Posterior vena cava (tissue), 2 donors: ENCODE data around the gene GPX4. TPM values are rescaled to one million over a fixed set of nuclear protein-coding genes. Genes with fewer than 3 reads are reported as not detected.
"Not testable (repeated sequence)": the region's sequence is repeated elsewhere in the genome, so short reads cannot be mapped to it uniquely, and the experiment has no call there.

Source experiments
- DNase-seq: peaks from one replicate; pipeline ENCODE4 v3.0.0-alpha.2; 2020; ENCODE audit warnings: low spot score
- intact Hi-C, 2 donors: fragments of 100-400 bp; cut with DNase I; formaldehyde crosslinking; loops; one replicate each; pipeline versions ENCODE4 v1.14.1 to v1.14.2; 2022 to 2023
- total RNA-seq, 2 donors: library from RNA; stranded (reverse); fragmentation: NEBNext Ultra II Directional; extraction: Animal tissue kit (Norgen Biotek cat#: 25700); gene quantifications; one replicate each; pipeline ENCODE4 v1.2.1, GENCODE V29; 2021
- donor health status: DM: yes; HTN: yes; CAD: no.
- donor health status: DM: yes; HTN: yes; CAD: no.

The GPX4 gene
- total RNA-seq, 2 donors from 2014 or later, result 176 to 193 TPM

- intact Hi-C loops, result no loop called here
- peak; percentile 80 for DNase-seq
These were observed 5.3 kb downstream of the GPX4 start for GRCh38 chr19:1109032-1109551.

GRCh38 chr19:1109697-1110671 lies 6.2 kb downstream of the GPX4 start:
- peak; percentile 82 for DNase-seq
- intact Hi-C loops, result loop anchor here (5.0 kb wide), 1 partner anchor 82 kb away; no protein-coding TSS in a partner anchor

- peak; percentile 82 for DNase-seq
- intact Hi-C loops, result loop anchor here (5.0 kb wide), 1 partner anchor 81 kb away; no protein-coding TSS in a partner anchor
These were observed 7.2 kb downstream of the GPX4 start for GRCh38 chr19:1110809-1111640.

DNA sequence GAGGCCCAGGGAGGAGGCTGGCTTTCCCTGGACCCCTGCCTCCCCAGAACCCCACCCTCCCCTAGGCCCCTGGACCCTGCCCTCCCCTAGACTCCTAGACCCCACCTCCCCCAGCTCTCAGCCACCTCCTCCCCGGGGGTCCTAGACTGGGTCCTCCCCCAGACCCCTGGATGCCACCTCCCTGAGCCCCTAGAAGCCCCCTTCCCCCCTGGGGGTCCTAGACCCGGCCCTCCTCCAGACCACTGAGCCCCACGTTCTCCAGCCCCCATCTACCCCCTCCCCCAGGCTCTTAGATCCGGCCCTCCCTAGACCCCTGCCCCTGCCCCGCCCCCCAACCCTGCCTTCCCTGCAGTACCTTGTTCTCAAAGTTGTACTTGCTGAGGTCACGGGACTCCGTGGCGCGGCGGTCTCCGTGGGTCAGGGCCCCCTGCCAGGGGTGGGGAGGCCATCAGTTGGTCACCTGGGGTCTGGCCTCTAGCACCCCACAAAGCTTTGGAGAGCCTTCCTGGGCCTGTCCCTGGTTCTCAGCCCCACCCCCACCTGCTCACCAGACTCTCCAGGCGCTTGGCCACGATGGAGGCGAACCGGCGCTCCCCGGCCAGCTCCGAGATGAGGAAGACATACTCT lies 8.0 kb downstream of the GPX4 start:
- intact Hi-C loops, result loop anchor here (5.0 kb wide), 1 partner anchor 81 kb away; no protein-coding TSS in a partner anchor
- peak; percentile 81 for DNase-seq

GRCh38 chr19:1112268-1113029 lies 8.7 kb downstream of the GPX4 start:
- peak; percentile 86 for DNase-seq
- intact Hi-C loops, result loop anchor here (5.0 kb wide), 1 partner anchor 80 kb away; no protein-coding TSS in a partner anchor

DNA sequence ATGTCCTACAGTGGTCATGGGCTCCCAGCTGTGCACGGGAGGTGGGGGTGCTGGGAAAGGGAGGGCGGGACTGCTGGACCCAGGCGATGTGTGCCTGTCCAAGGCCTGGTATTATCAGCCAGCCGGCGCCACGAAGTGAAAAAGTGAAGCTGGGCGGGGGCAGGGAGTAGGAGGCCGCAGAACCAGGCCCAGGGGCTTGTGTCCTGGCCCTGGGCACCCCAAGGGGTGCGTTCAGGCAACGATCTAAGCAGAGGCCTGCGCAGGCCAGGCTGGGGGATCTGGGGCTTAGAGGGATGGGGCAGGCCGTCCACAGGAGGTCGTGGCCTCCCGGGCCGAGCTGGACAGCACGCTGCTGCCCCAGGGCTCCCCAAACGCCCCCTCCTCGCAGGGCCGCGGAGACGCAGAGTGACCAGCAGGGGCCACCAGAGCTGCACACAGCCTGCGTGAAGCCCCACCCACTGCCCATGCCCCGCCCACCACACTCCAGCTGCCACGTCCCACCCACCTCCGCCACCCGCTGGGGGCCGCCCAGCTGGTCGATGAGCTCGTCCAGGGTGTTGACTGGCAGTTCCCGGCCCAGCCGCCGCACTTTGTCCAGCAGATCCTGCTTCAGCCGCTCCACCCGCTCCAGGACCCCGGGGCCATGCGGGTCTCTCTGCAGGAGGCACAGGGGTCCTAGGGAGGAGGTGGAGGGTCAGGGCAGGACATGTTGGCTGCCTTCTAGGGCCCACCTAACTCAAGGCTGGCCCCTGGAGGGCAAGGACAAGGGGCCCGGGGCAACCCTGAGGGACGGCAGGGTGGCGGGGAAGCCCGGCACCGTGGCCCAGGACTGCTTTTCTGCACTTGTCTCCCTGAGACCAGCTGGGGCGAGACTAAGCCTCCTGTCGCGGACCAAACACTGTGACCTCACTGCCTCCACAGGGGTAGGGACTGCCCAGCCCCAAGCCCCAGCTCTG lies 9.5 kb downstream of the GPX4 start:
- intact Hi-C loops, result loop anchor here (5.0 kb wide), 1 partner anchor 79 kb away; no protein-coding TSS in a partner anchor
- DNase-seq, result peak; percentile 98

GRCh38 chr19:1113986-1114483 lies 10.2 kb downstream of the GPX4 start:
- peak; percentile 85 for DNase-seq
- intact Hi-C loops, result loop anchor here (5.0 kb wide), 1 partner anchor 78 kb away; no protein-coding TSS in a partner anchor

GRCh38 chr19:1114728-1115127 lies 10.9 kb downstream of the GPX4 start:
- not testable (repeated sequence) for DNase-seq
- intact Hi-C loops, result loop anchor here (5.0 kb wide), 1 partner anchor 78 kb away; no protein-coding TSS in a partner anchor

DNA sequence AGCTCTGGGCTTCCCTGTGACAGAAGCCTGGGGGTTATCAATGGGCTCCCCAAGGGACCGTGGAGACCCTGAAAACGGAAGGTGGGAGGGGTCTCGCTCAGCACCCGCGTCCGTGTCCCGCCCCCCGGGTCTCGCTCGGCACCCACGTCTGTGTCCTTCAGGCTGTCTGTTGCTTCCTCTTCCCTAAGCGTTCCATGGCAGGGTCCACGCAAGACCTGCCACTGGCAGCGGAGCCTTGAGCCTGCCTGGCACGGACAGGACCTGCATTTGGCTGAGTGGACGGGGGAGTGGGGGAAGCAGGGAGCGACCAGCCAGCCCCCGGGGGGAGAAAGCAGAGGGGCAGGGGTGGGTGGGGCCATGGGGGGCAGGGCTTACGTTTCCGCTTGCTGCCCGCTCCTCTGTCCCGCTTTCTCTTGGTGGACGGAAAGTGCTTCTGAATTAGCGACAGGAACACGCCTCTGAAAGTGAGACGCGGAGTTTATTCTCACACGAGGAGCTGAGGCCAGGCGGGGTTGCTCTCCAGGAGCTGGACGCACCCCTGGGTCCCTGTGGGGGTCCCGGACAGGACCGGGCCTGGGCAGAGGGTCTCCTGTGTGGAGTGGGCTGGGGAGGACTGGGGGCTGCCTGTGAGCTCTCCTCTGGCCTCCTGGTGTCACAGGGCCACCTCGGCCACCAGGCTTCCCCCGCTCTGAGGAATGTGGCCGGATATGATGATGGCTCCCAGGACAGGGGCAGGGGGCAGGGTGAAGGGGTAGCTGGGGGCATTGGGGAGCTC lies 12.0 kb downstream of the GPX4 start:
- DNase-seq, result no peak
- intact Hi-C loops, result no loop called here

- intact Hi-C loops, result no loop called here
These were observed 13.2 kb downstream of the GPX4 start for GRCh38 chr19:1116726-1117581.

GRCh38 chr19:1117654-1118053 lies 13.9 kb downstream of the GPX4 start:
- intact Hi-C loops, result loop anchor here in 1 of 2 donors (1.0 kb wide), 1 partner anchor 39 kb away; no protein-coding TSS in a partner anchor
- no peak for DNase-seq

More at GRCh38 chr19:1116726-1117581, 13.2 kb downstream of the GPX4 start:
- DNase-seq, result no peak

DNA sequence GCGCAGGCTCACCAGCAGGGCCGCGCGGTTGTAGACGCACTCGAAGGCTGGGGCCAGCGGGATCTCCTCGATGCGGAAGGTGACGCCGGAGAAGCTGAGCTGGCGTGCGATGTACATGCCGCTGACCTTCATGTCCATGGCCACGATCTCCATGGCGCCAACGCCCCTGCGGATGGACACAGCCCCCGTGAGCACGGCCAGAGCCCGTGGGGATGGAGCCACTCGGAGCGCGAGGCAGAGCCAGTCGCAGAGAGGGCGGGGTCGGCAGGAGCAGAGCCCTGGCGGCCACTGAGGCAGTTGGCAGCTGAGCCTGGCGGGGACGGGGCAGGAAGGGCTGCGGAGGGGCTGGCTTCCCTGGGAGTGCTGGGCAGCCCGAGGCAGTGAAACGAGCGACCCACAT lies 15.2 kb downstream of the GPX4 start:
- no peak for DNase-seq
- intact Hi-C loops, result loop anchor here in 1 of 2 donors (1.0 kb wide), 1 partner anchor 41 kb away; no protein-coding TSS in a partner anchor

DNA sequence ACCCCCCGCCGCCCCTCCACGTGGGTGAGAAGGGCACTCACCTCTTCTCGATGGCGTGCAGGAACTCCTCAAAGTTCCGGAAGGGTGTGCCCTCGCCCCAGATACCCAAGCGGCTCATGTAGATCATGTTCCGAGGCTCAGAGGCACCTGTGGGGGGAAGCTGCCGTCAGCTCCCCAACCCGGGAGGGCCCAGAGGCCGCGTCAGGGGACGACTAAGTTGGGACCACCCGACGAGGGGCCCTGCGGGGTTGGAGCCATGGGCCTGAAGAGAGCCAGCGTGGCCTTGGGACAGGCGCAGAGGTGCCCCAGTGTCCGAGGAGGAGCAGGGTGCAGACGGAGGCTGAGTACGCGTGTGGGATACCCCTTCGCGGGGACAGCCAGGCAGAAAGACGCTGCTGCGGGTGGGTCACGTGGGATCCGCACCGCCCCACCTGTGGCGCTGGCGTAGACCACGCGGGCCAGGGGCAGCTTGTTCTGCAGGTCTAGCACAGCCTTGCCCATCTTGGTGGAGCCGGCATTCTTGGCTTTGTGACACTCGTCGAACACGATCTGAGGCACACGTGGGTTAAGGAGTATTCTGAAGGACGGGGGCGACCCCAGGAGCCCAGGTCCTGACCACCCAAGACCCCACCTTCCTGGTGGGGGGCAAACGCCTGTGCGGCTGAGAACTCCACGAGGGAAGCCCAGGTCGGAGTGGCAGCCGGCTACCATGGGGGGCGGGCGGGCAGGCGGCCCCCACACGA lies 15.9 kb downstream of the GPX4 start:
- DNase-seq, result no peak
- intact Hi-C loops, result no loop called here

- intact Hi-C loops, result no loop called here
- no peak for DNase-seq
These were observed 17.6 kb downstream of the GPX4 start for GRCh38 chr19:1121395-1121794.
